GM13976 (cell line): ENCODE measurements around the gene TBC1D22A.

Experiments used
- DNase-seq: peaks from one replicate; pipeline ENCODE4 v3.0.0; 2012; ENCODE audit warnings: low spot score
- CTCF ChIP-seq: IDR thresholded peaks from 2 replicates; pipeline ENCODE4 v1.5.1; 2012; ENCODE audit warnings: borderline replicate concordance, mild to moderate bottlenecking; ENCODE audit not compliant: insufficient read depth; ENCODE audit errors: extremely low read depth, missing control alignments, control extremely low read depth
- in situ Hi-C: fragments of 300-500 bp; cut with MboI; formaldehyde crosslinking; loops from one replicate; pipeline ENCODE4 v1.12.0; 2022; ENCODE audit warnings: low sequenced_read_pairs, mixed read lengths, inconsistent platforms; ENCODE audit not compliant: unreplicated experiment

TBC1D22A gene

GRCh38 chr22:46770726-46771125, 8.3 kb downstream of the TBC1D22A start:
- in situ Hi-C loops, result no loop called here
- no peak for TF ChIP-seq CTCF
- DNase-seq, result no peak

- no peak for DNase-seq
- in situ Hi-C loops, result no loop called here
- no peak for TF ChIP-seq CTCF
Measured at GRCh38 chr22:46773076-46773475, 10.6 kb downstream of the TBC1D22A start.

GRCh38 chr22:46774253-46774979, 12.0 kb downstream of the TBC1D22A start:
- no peak for TF ChIP-seq CTCF
- in situ Hi-C loops, result no loop called here
- peak; percentile 63 for DNase-seq

GRCh38 chr22:46774980-46775849, 12.8 kb downstream of the TBC1D22A start:
- DNase-seq, result no peak
- no peak for TF ChIP-seq CTCF
- in situ Hi-C loops, result no loop called here

- in situ Hi-C loops, result no loop called here
- TF ChIP-seq CTCF, result no peak
Measured at GRCh38 chr22:46775850-46776826, 13.7 kb downstream of the TBC1D22A start.

GRCh38 chr22:46776876-46777608, 14.6 kb downstream of the TBC1D22A start:
- peak; percentile 54 for DNase-seq
- no peak for TF ChIP-seq CTCF
- in situ Hi-C loops, result no loop called here

More at GRCh38 chr22:46775850-46776826, 13.7 kb downstream of the TBC1D22A start:
- DNase-seq, result no peak
